ENCODE results near the gene RBM22. TPM values are rescaled to one million over a fixed set of nuclear protein-coding genes. Genes with fewer than 3 reads are reported as not detected.

RBM22 gene
- total RNA-seq = 12.8 and 15.2 TPM in 2 replicates

DNA sequence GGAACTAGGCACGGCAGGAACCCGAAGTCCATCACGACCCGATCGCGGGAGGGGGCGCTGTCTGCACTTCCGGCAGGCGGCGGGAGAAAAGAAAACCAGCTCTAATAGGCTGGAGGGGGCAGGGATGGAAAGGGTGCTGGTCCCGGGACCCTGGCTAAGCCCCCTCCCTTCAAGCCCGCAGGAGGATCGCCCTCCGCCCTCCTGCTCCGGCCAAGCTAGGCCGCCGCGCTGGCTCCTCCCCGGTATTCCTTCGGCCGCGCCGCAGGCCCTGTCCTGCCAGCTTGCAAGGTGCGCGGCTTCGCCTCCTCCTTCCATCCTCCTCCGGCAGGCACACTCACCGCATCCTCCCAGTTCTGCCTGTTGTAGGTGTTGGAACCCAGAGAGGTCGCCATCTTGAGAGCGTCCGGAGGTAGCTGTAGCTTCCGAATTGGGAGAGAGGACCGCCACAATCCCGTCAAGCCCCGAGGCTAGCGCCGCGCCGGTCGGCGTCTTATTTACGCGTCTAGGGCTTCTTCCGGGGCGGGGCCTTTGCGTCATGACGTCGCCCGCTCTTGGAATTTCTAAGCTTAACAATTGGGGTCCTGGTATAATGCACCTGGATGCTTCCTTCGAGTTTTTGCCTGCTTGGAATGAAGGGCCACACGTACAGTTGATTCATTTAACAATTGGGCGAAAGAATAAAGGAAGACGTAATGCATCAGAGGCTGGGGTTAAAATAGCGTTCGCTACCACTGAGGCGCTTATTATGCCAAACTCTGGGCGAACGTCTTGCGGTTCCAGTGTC lies at the start of gene RBM22:
RBM22 (minus strand) TSS at position 469 of the 784 bp plus-strand sequence; CDS start at position 392, 77 bp downstream.

GRCh38 chr5:150661086-150661485 lies 39.8 kb downstream of the RBM22 start, which contains the start of gene MYOZ3:
MYOZ3 (plus strand) TSS chr5:150661251; CDS start chr5:150662942, 1,691 bp downstream.

Other genes starting within 250 kb of the RBM22 start
- 21.6 and 26.5 TPM in 2 replicates for gene NDST1, start 192.9 kb downstream of the RBM22 start, total RNA-seq
- gene SYNPO, start 60.4 kb downstream of the RBM22 start, total RNA-seq = 2.7 and 4.0 TPM in 2 replicates
- gene MYOZ3, start 39.8 kb downstream of the RBM22 start, total RNA-seq = 0.14 and 0.37 TPM in 2 replicates
- 44.7 and 48.4 TPM in 2 replicates for gene DCTN4, start 58.0 kb upstream of the RBM22 start, total RNA-seq
- gene SMIM3, start 77.7 kb upstream of the RBM22 start, total RNA-seq = 27.7 and 53.1 TPM in 2 replicates
- gene IRGM, start 145.5 kb upstream of the RBM22 start, total RNA-seq = under 0.01 TPM in 1 of 2 replicates, not detected in the other
- gene ZNF300, start 203.9 kb upstream of the RBM22 start, total RNA-seq = 4.6 and 5.5 TPM in 2 replicates

Data from smooth muscle cell of bladder (primary cell).